Left ventricle myocardium inferior (tissue), 1 donor: Measurements from ENCODE around the gene AGAP1. TPM values are rescaled to one million over a fixed set of nuclear protein-coding genes. Genes with fewer than 3 reads are reported as not detected.

ENCODE experiments used
- DNase-seq: peaks from one replicate; pipeline ENCODE4 v3.0.0-alpha.2; 2020
- H3K27ac ChIP-seq: fragments of 200-600 bp; replicated peaks from 2 replicates; pipeline ENCODE4 v1.8.0; 2021
- H3K27me3 ChIP-seq: fragments of 200-600 bp; 2 replicates; pipeline ENCODE4 v1.8.0; 2021; ENCODE audit warnings: low read depth
- H3K36me3 ChIP-seq: fragments of 200-600 bp; 2 replicates; pipeline ENCODE4 v1.8.0; 2021
- H3K4me1 ChIP-seq: fragments of 200-600 bp; 2 replicates; pipeline ENCODE4 v1.8.0; 2021
- H3K4me3 ChIP-seq: fragments of 200-600 bp; 2 replicates; pipeline ENCODE4 v1.8.0; 2021; ENCODE audit warnings: mild to moderate bottlenecking, moderate library complexity
- H3K9me3 ChIP-seq: fragments of 200-600 bp; replicated peaks from 2 replicates; pipeline ENCODE4 v1.8.0; 2021
- CTCF ChIP-seq: fragments of 200-600 bp; IDR thresholded peaks from 2 replicates; pipeline ENCODE4 v1.8.0; 2021; ENCODE audit warnings: antibody characterized with exemption, mild to moderate bottlenecking, borderline replicate concordance
- intact Hi-C: fragments of 100-400 bp; cut with micrococcal nuclease; formaldehyde crosslinking; loops from one replicate; pipeline ENCODE4 v1.11.0; 2022
- long read RNA-seq: library from polyadenylated mRNA; unstranded; transcript quantifications from one replicate; pipeline ENCODE4 v2.0.0, GENCODE V29; 2021
- total RNA-seq: library from RNA; stranded (reverse); fragmentation: NEBNext Ultra II Directional; extraction: Animal tissue kit (Norgen Biotek cat#: 25700); gene quantifications from one replicate; pipeline ENCODE4 v1.2.1, GENCODE V29; 2021
- donor health status: DM: no; HTN: yes; CAD: no; lungs with severe emphysema.

Gene AGAP1
- total RNA-seq: 18.1 TPM
- long read RNA-seq, full-length matches to known transcripts: 1 of 21 reads
- long read RNA-seq, partial matches to known transcripts: 7 of 21 reads
- long read RNA-seq, other reads (novel, unspliced or antisense): 13 of 21 reads

- Histone ChIP-seq H3K4me3 (peak within 1 kb of the TSS; percentile 79), H3K36me3 (no peaks in the 10 kb centered on the region), H3K9me3 (peaks cover 27% of the 10 kb centered on the region), H3K4me1 (peaks cover 34% of the 10 kb centered on the region), H3K27me3 (no peaks in the 10 kb centered on the region), H3K27ac (peak within 1 kb of the TSS; percentile 85)
- TF ChIP-seq CTCF: no peak
- peak; percentile 91 for DNase-seq
- intact Hi-C loops: no loop called here
Measured at GRCh38 chr2:235493775-235494715, at the start of gene AGAP1. Gene AGAP1, plus strand, starts transcription at chr2:235494043.

DNA sequence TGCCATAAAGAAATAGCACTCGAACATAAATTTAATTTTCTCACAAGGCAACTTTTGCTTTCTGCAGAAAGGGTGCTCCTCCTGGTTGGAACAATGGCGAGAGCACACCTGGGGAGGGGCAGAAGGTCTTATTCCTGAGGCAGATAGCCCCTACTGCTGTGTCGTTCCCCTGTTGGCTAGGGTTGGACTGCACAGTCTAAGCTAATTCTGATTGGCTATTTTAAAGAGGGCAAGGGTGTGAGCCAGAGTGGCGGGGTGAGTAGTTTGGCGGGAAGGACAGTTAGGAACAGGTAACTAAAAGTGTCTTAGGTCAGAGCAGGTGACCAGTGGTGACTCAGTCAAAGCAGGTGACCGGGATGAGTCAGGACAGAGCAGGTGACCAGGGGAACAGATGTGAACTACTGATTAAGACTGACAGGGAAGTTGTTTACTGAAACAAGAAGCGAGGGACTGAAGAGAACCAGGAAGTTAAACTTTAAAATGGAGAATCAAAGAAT lies 49.7 kb upstream of the AGAP1 start:
- Histone ChIP-seq H3K36me3 (no peaks in the 10 kb centered on the region), H3K9me3 (no peaks in the 10 kb centered on the region), H3K27me3 (peaks cover 15% of the 10 kb centered on the region), H3K4me3 (no peak overlapping the region), H3K4me1 (no peaks in the 10 kb centered on the region), H3K27ac (no peak overlapping the region)
- no peak for DNase-seq
- intact Hi-C loops: no loop called here
- no peak for TF ChIP-seq CTCF

DNA sequence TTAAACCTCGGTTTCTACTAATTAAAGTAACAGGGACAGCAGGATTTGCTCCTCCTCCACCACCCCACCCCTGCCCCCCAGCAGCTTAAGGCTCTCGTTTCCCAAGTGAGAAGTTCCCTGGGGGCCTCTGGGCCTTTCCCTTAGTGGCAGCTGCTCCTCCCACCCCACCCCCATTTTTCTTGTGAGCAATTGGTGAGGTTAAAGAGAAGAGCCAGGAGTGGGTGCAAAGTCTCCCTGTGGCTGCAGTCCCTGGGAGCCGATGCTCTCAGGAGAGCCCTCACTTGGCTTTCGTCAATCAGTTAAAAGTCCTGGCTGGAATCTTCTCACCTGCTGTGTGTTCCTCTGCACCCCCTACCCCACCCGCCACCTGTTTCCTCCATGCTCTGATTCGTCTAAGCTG lies 48.7 kb upstream of the AGAP1 start:
- TF ChIP-seq CTCF: no peak
- Histone ChIP-seq H3K4me3 (no peak overlapping the region), H3K36me3 (no peaks in the 10 kb centered on the region), H3K27me3 (peaks cover 12% of the 10 kb centered on the region), H3K4me1 (no peaks in the 10 kb centered on the region), H3K9me3 (no peaks in the 10 kb centered on the region), H3K27ac (no peak overlapping the region)
- DNase-seq: no peak
- intact Hi-C loops: no loop called here

DNA sequence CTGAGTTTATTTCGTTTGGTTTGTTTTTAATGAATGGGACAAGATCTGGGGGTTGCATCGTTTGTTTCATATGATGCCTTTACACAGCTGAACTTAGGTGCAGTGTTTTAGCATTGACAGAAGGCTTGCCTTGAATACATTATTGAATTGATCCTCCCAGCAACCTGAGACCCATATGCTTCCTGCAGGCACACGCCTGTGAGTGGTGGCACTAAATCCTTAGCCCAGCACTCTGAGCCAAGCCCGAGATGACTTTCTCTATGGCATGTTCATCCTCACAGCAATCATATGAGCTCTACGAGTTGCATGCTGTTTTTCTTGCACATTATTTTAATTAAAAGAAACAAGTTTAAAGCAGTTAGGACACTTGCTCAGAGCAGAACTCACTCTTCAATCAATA lies 47.8 kb upstream of the AGAP1 start:
- Histone ChIP-seq H3K4me3 (no peak overlapping the region), H3K36me3 (no peaks in the 10 kb centered on the region), H3K9me3 (no peaks in the 10 kb centered on the region), H3K27ac (no peak overlapping the region), H3K27me3 (peaks cover 3% of the 10 kb centered on the region), H3K4me1 (no peaks in the 10 kb centered on the region)
- no peak for TF ChIP-seq CTCF
- DNase-seq: no peak
- intact Hi-C loops: no loop called here

DNA sequence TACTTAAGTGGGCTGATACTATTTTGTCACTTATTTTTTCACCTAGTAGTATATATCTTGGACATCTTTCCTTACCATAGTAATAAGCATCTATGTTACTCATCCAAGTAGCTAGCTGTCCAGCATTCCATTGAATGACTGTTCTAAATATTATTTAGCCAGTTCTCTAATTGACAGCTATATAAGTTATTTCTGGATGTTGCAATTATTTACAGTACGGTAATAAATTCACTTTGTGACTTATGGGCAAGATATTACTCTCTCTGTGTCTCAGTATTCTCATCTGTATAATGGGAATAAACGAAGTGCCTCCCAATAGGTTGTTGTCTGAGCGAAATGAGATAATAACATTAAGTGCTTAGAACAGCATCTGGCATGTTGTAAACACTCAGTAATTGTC lies 46.6 kb upstream of the AGAP1 start:
- Histone ChIP-seq H3K36me3 (no peaks in the 10 kb centered on the region), H3K27ac (no peak overlapping the region), H3K4me3 (no peak overlapping the region), H3K9me3 (no peaks in the 10 kb centered on the region), H3K4me1 (no peaks in the 10 kb centered on the region), H3K27me3 (peaks cover 7% of the 10 kb centered on the region)
- intact Hi-C loops: no loop called here
- TF ChIP-seq CTCF: no peak
- DNase-seq: no peak
